GM19351 (cell line): ENCODE results near the gene PIP4K2A.
A peak's percentile ranks its signal among the peaks of the same experiment; 100 is the strongest.

Experiments used
- ATAC-seq: cut with Tn5 transposase; IDR thresholded peaks from one replicate; pipeline ENCODE4 v1.9.1; 2021; ENCODE audit warnings: mild to moderate bottlenecking, moderate library complexity; ENCODE audit not compliant: unreplicated experiment

The PIP4K2A gene

DNA sequence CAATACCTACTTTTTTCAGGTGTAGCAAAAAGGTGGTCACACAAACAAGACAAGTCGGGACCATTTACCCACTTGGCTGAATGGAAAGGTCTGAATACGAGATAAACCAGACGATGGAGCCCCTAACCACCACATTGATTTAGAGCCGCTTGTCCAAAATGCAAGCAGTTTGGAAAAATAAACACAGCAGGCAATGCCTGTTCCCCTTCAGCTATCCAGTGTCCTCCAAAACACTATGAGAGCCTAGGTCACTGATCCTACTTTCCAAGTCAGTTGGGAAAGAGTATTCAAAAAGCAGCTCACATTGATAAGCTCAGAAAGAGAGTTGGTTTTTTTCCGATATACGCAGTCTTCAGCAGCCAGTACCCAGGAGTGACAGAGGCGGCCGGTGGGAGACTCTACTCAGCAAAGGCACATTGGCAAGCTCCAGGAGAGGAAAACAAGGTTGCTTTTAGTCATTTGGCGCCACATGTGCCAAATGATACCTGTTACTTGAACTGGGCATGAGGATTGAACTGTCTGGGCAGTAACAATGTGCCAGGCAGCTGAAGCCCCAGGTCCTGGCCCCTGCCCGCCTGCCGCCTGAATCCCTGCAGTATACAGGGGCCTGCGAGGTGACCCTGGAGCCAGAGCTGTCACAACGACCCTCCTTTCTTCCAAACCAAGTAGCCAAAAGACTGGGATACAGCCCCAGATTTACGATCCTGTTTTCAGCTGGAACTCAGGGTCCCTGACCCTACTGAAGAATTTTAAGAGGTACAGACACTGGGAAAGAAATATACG is 109.8 kb downstream of the PIP4K2A start:
- no peak for ATAC-seq

GRCh38 chr10:22603581-22603980 is 110.8 kb downstream of the PIP4K2A start:
- no peak for ATAC-seq

- ATAC-seq = no peak
Observed at GRCh38 chr10:22601618-22602017, 112.8 kb downstream of the PIP4K2A start.

DNA sequence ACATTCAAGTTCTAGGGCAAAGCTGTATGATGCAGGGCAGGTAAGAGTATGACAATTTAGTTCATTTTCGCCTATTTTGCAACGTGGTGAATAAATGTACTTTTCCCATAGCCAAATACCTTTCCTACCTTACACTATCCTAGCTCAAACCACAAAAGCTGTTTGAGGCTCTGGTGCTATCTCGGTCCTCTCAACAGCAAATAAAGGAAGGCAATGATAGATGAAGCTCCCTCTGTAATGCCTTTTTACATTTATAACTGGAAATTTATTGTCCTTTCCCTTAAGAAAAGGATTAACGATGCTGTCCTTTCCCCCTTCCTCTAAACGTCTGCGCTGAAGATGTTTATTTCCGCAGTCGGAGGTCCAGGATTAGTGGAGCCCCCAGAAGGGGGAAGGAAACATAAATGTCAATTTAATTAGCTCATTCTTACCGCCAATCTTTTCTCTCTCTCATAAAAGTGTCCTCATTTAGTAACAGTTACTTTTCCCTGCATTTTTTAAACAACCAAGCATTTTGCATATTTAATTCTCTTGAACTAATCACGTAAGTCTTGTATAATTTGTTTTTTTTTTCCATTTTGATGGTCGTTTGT is 114.6 kb downstream of the PIP4K2A start:
- no peak for ATAC-seq

- peak; percentile 29 for ATAC-seq
Observed at GRCh38 chr10:22599048-22599561, 115.3 kb downstream of the PIP4K2A start.

DNA sequence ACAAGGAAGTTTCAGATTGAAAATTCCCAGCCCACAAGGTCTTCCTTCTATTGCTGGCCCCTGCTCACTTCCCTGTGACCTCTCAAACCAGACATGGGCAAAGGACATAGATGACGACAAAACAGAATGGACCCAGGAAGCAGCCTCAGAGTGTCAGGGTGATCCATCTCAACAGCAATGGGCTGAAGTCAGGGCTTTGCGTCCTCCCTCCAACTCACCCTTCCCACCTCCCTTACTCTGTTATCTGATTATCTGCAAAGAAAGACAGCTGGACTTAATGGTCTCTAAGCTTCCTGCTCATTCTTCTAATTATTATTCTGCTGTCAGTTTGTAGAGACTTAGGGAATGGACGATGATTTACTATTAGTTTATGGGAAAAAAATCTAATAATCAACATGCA is 115.9 kb downstream of the PIP4K2A start:
- ATAC-seq = no peak

- ATAC-seq = peak; percentile 74
Observed at GRCh38 chr10:22597138-22597537, 117.2 kb downstream of the PIP4K2A start.

GRCh38 chr10:22593636-22594198 is 120.7 kb downstream of the PIP4K2A start:
- ATAC-seq = no peak

- ATAC-seq = no peak
Observed at GRCh38 chr10:22593026-22593425, 121.4 kb downstream of the PIP4K2A start.

DNA sequence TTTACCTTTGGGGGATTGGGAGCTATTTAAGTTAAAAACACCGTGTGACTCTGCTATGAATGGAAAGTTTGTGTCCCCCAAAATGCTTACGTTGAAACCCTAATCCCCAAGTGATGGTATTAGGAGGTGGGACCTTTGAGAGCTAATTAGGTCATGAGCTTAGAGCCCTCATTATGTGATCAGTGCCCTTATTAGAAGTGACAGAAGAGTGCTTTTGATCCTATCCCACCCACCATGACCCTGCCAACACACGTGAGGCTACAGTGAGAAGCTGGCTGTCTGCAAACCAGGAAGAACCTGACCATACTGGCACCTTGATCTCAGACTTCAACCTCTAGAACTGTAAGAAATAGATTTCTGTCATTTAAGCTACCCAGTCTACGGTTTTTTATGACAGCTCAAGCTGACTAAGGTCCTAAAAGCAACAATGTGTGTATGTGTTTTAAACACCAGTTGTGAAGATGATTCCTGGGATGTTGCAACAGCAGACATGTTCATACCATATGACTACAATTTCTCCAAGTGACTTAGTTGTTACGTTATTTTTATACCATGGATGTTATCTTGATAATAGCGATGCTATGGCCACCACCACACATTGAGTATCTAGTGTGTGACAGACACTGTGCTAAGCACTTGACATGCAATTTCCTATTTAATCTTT is 124.4 kb downstream of the PIP4K2A start:
- ATAC-seq = no peak

DNA sequence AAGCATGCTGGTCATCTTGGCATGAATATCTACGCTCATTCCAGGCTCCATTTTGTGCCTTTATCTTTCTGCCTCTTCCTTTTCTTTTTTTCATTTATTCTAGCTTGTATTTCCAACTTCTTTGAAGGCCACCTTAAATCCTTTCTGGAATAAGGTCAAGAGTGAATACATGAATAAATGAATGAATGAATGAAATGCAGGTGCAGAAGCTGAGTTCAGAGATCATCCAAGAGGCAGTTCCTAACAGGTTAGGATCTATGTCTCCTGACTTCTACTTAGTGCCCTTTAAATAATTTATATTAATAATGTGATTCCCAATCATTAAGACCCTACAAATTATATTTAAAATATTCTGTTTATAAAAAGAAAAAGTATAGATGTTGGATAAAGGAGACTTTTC is 125.9 kb downstream of the PIP4K2A start:
- ATAC-seq = no peak

DNA sequence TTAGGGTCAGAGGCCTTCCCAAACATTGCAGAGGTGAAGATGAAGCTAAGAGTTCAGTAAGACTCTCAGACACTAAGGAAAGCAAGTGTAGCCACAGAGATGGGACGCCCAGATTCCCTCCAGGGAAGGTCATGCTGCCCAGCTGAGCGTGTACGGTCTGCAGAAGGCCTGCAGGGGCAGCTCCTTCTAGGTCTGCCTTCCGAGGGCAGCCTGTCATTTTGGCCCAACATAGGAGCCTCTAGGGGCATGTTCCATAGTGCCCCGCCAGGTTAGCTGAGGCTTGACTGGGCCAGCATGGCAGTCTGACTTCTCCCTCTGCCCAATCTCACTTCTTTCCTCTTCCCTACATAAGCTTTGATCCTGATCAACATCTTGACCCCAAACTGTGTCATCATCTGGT is 130.7 kb downstream of the PIP4K2A start:
- no peak for ATAC-seq

DNA sequence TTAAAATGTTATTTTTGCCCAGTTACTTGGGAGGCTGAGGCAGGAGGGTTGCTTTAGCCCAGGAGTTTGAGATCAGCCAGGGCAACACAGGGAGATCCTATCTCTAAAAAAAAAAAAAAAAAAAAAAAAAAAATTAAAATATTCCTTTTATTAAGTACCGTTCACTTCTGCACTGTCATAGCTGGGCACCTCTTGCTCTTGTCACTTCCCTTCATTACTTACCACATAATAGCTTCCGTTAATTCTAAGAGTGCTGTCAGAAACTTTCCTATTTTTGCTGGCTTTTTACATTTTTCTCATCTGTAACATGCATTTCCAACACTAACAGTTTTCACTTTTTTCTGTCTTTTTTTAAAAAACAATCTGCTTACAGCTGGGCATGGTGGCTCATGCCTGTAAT is 132.9 kb downstream of the PIP4K2A start:
- ATAC-seq = no peak

GRCh38 chr10:22580711-22581110 is 133.7 kb downstream of the PIP4K2A start:
- ATAC-seq = no peak

DNA sequence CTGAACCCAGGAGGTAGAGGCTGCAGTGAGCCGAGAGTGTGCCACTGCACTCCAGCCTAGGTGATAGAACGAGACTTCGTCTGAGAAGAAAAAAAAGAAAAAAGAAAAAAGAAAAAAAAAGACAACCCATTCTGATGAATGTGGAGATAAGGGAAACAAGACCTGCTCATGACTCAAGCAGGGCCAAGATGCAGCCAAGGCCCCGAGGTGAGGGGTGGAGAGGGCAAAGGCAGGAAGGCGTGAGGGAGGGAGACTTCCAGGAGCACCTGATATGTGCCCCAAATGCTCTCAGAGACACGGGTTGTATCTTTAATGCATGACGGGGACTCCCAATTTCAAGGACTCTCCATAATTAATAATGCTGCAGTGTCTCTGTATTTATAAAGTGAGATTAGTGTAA is 134.6 kb downstream of the PIP4K2A start:
- ATAC-seq = no peak

- ATAC-seq = no peak
Observed at GRCh38 chr10:22573820-22574569, 140.4 kb downstream of the PIP4K2A start.

DNA sequence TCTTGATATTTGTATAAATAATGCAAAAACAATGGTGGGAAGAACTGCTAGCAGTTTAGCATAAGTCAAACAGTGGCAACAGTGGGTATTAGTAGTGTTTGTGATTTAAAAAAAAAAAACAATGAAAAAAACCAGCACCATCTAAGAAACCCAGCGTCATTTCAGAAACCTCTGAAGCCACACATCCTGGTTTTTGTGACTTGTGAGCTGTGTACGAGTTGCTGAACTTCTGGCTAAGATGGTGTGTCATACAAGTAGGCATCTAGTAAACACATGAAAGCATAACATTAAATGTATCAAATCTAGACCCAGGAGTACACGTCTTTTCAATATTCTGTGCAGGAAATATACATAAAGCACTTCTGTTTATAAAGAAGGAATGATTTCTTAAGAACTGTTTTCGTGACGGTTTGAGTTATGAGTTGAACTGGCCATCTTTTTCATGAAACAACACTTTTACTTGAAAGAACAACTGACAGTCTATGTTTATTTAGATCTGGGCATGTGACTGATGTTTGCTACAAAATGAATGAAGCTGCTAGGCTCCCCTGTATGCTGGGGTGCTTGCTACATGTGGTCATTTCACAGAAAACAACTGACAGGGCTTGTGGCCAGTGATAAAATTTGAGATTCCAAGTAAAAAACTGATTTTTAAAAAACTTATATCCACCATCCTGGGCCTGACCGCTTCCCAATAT is 143.5 kb downstream of the PIP4K2A start:
- no peak for ATAC-seq

DNA sequence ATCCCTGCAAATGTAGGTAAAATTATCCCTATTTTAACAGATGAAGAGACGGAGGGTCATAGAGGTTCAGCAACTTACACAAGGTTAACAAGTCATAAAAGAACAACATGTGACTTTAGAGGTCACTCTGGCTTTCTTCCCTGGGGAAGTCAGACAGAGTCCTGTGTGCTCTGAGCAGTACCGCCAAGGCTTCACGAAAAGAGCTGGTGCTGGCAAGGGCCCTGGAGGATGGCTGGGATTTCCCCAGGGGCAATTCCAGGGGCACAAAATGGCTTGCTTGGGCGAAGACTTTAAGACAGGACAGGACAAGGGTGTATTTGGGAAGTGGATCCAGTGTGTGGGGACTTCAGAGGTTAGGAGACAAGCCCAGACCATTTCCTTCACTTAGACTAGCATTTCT is 144.1 kb downstream of the PIP4K2A start:
- ATAC-seq = no peak

GRCh38 chr10:22568928-22569327 is 145.4 kb downstream of the PIP4K2A start:
- no peak for ATAC-seq

- ATAC-seq = no peak
Observed at GRCh38 chr10:22564060-22564459, 150.3 kb downstream of the PIP4K2A start.
